Hepatocyte (in vitro differentiated cells): ENCODE results near the gene ATP8B3.

Experiments used
- CTCF ChIP-seq: fragments of 200-600 bp; sonication (generic); IDR thresholded peaks from 2 replicates; pipeline ENCODE4 v1.5.1; 2016; ENCODE audit warnings: antibody characterized with exemption, mild to moderate bottlenecking; ENCODE audit not compliant: poor library complexity
- EZH2phosphoT487 ChIP-seq: fragments of 200-600 bp; sonication (generic); IDR thresholded peaks from one replicate; pipeline ENCODE4 v1.6.1; 2018; ENCODE audit warnings: antibody characterized with exemption, mild to moderate bottlenecking, low read depth, moderate library complexity; ENCODE audit not compliant: unreplicated experiment, severe bottlenecking

- no peak for TF ChIP-seq CTCF
- no peak for TF ChIP-seq EZH2phosphoT487
Observed at GRCh38 chr19:1845642-1846041, 33.6 kb upstream of the ATP8B3 start.
